ENCODE results near the gene B4GALT3. TPM values are rescaled to one million over a fixed set of nuclear protein-coding genes. Genes with fewer than 3 reads are reported as not detected.
A peak's percentile ranks its signal among the peaks of the same experiment; 100 is the strongest.

The B4GALT3 gene
- polyA plus RNA-seq, 1 donor from 2014 or later: 44.2 TPM

DNA sequence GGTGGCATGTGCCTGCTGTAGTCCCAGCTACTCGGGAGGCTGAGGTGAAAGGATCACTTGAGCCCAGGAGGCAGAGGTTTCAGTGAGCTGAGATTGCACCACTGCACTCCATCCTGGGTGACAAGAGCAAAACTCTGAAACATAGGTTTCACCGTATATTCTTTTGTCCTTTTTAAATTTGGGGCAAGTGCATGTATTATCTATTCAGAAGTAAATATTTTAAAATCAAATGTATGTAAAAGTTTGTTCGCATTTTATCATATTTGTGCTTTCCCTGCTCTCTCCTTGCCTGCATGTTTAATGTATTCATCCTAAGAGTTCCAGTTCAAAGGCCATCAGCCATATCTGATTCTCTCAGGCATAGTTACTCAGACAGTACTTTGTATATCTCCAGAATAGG is 31.5 kb downstream of the B4GALT3 start:
- Mint-ChIP-seq H3K27ac (no peak overlapping the region), H3K4me3 (no peak overlapping the region), H3K36me3 (no peaks in the 10 kb centered on the region), H3K4me1 (no peaks in the 10 kb centered on the region), H3K27me3 (no peaks in the 10 kb centered on the region), H3K9me3 (no peaks in the 10 kb centered on the region)

DNA sequence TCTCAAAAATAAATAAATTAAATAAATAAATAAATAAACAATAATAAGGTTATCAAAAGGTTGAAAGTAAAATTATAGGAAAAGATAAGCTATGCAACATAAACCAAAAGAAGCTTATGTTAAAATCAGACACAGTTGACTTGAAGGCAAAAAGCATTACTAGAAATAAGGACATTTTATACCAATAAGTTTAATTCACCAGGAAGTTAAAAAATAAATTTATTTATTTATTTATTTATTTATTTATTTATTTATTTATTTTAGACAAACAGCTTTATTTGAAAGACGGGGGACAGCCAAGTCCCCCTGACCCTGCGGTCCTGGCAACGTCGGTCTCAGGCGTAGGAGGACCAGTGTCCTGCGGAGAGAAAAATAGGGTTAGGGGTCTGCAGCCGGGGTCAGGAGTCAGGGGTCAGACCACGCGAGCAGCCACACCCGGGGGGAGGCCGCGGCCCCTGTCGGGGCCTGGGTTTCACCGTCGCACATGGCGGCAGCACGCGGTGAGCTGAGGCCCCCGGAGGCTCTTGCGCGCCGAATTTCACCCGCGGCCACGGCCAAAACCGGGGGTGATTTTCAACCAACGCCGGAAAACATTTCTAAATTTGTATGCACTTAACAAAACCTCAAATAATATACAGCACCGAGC is 36.4 kb downstream of the B4GALT3 start:
- H3K4me1 Mint-ChIP-seq: peaks cover 0 to 7% (median 5%) of the 10 kb centered on the region in 3 donors
- H3K27me3 Mint-ChIP-seq: no peaks in the 10 kb centered on the region
- H3K9me3 Mint-ChIP-seq: no peaks in the 10 kb centered on the region
- H3K27ac Mint-ChIP-seq: no peak overlapping the region
- no peaks in the 10 kb centered on the region for H3K36me3 Mint-ChIP-seq
- H3K4me3 Mint-ChIP-seq: no peak overlapping the region

DNA sequence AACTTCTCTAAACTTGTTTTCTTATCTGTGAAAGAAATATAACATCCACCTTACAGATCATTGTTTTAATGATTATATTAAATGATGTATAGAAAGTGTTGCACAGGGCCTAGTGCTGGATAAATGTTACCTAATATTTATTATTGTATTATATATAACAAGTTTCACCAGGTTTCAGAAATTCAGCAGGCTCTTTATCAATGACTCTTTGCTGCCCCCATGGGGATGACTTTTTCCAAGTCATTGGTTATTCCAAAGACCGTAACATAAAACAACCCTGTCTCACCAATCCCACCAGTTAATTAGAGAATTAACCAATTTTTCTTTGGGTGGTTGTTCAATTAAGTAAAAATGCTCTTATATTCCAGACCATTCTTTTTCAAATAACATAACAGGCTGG is 37.5 kb downstream of the B4GALT3 start:
- H3K4me1 Mint-ChIP-seq: peaks cover 2 to 7% (median 7%) of the 10 kb centered on the region in 3 donors
- peak overlapping the region in 1 of 4 donors; percentile 23 for H3K4me3 Mint-ChIP-seq
- no peaks in the 10 kb centered on the region for H3K36me3 Mint-ChIP-seq
- no peaks in the 10 kb centered on the region for H3K9me3 Mint-ChIP-seq
- no peaks in the 10 kb centered on the region for H3K27me3 Mint-ChIP-seq
- H3K27ac Mint-ChIP-seq: no peak overlapping the region

DNA sequence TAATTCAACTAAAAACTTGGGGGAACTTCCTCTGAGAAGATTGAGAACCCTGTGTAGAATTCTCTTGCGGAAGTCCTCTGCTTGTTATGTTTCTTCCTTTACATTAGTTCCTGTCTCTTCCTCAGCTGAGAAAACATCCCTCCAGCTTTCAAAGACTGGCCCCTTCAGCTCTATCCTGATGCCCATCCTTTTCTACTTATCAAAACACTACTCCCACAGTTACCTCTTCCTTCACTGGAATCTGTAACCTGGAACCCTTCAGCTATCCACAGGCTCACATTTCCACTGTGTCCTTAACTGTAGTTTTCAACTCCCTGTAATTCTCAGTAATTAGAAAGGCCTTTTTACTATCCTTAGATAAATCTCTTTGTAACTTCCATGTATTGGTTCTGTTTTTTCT is 38.9 kb downstream of the B4GALT3 start:
- no peaks in the 10 kb centered on the region for H3K9me3 Mint-ChIP-seq
- H3K4me3 Mint-ChIP-seq: peak overlapping the region in 1 of 4 donors; percentile 70
- peaks cover 2 to 7% (median 7%) of the 10 kb centered on the region in 3 donors for H3K4me1 Mint-ChIP-seq
- H3K27me3 Mint-ChIP-seq: no peaks in the 10 kb centered on the region
- H3K36me3 Mint-ChIP-seq: no peaks in the 10 kb centered on the region
- H3K27ac Mint-ChIP-seq: peak overlapping the region in 2 of 3 donors; percentile 32 to 52

DNA sequence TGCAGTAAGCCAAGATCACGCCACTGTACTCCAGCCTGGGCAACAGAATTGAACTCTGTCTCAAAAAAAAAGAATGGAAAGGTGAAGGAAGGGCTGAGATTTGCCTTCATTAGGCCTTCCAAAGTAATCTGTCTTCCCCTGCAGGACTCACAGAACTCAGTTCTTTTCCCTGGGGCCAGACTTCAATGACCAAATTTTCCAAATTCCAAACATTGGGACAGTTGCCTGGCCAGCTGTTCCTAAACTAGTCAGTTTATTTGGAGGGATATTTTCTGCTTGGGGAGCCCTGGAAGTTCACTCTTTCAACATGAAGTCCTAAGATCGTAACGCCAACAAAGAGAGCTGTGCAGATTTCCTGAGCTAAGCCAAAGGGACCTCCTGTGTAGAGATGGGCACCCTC is 39.4 kb downstream of the B4GALT3 start:
- no peaks in the 10 kb centered on the region for H3K27me3 Mint-ChIP-seq
- H3K4me1 Mint-ChIP-seq: peaks cover 2 to 7% (median 7%) of the 10 kb centered on the region in 3 donors
- no peaks in the 10 kb centered on the region for H3K36me3 Mint-ChIP-seq
- H3K9me3 Mint-ChIP-seq: no peaks in the 10 kb centered on the region
- H3K4me3 Mint-ChIP-seq: peak overlapping the region in 1 of 4 donors; percentile 70
- H3K27ac Mint-ChIP-seq: peak overlapping the region in 1 of 3 donors; percentile 32

DNA sequence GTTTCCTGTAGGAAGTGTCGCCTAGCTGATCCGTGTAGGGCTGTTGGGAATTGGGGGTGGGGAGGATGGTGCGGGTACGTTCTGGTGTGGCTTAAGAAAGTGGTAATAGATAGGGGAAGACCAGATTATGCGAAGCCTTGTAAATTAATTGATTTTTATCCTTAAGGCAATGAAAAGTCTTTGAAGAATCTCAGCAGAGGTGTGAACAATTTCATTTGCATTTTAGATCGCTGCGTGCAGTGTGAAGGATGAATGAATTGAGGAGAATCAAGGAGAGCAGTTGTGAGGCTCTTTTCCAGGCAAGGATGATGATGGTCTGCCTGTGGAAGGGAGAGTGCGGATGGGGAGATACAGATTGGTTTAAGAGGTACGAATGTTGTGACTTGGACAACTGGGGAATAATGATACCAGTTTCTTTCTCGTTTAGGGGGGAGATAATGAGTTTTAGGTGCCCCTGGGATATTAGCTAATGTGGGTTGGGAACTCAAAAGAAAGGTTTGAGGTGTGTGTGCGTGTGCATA is 44.0 kb downstream of the B4GALT3 start:
- Mint-ChIP-seq H3K9me3 (no peaks in the 10 kb centered on the region), H3K27me3 (no peaks in the 10 kb centered on the region), H3K4me1 (peaks cover 17 to 24% (median 18%) of the 10 kb centered on the region in 3 donors), H3K4me3 (no peak overlapping the region), H3K27ac (no peak overlapping the region), H3K36me3 (peaks cover 5% of the 10 kb centered on the region)

DNA sequence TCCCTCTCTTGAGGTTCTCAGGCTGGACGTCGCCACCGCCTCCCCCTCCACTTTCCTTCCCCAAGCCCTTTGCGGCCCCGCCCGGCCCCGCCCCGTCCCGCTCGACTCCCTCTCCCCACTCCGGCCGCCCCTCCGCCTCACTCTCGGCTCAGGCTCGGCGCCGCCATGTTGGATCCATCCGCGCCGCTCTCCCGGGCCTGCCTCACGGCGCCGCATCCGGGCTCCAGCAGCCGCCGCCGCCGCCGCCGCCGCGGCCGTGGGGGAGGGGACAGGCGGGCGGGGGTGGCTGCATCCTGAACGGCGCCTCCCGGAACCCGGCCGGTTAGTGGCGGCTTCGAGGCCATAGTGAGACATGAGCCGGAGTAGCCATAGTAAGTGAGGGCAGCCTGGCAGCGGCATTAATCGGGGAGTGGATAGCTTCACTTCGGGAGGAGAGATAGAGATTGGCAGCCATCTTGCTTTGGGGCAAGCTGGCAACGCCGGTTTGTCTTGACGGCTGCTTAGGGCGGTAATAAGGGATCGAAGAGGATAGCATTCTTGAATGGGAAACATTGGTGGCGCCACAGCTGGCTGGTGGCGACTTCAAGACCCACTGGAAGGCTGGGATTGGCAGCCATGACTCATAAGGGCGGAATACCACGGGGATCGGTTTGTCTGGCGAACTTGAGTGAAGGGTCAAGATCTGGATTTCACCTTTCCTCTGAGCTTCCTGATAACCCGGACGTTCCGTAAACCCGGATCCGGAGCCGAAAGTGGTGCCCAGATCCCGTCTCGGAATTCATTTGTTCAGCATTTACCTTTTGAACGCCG is 44.7 kb downstream of the B4GALT3 start, which contains the start of gene DEDD:
DEDD (minus strand) TSS at position 258 of the 810 bp plus-strand sequence. CDS start 8,205 bp downstream, outside the sequence.
- peaks cover 16 to 29% (median 17%) of the 10 kb centered on the region in 3 donors for H3K4me1 Mint-ChIP-seq
- peak within 1 kb of the TSS in 2 of 3 donors; percentile 83 to 92 for H3K27ac Mint-ChIP-seq
- H3K27me3 Mint-ChIP-seq: no peaks in the 10 kb centered on the region
- no peaks in the 10 kb centered on the region for H3K9me3 Mint-ChIP-seq
- H3K4me3 Mint-ChIP-seq: peak within 1 kb of the TSS in 1 of 4 donors; percentile 84
- H3K36me3 Mint-ChIP-seq: peaks cover 5% of the 10 kb centered on the region

DNA sequence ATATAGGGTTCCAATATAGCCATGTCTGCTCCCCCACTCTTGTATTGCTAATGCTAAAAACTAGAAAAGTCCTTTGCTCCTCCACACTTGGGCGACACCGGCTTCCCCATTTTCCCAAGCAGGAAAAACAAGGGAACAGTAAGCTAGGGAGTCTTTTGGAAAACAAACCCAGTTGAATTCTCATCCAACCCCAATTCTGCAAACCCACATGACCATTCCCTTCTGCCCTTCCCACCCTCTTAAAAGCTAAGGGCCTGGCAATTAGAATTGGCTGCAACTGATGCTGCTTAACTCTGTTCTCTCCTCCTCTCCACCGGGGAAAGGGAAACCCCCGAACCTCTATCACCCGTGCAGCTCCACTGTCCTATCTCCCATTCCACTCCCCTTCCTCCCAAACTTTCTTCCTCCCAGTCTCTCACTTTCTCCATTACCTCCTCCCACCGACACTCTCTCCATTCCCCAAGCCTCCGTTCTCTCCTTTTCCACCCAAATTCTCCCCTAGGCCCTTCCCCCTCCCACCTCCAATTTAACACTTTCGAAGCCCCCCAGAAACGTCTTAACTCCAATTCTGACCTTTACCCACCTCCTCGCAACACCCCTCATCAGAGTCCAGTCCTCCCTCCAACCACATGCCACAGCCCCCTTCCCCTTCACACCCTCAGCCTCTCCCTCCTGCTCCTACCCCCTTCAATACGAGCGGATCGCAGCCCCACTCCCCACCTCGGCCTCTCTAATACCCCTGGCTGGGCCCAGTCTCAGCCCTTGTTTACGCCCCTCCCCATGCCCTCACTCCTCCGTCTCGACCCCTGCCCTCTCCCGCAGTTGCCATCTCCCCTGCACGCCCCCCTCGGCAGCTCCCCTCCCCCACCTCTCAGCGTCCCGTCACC is 45.5 kb downstream of the B4GALT3 start:
- H3K4me1 Mint-ChIP-seq: peaks cover 16 to 34% (median 20%) of the 10 kb centered on the region in 3 donors
- H3K9me3 Mint-ChIP-seq: no peaks in the 10 kb centered on the region
- peaks cover 5% of the 10 kb centered on the region for H3K36me3 Mint-ChIP-seq
- H3K27me3 Mint-ChIP-seq: no peaks in the 10 kb centered on the region
- peak overlapping the region in 1 of 4 donors; percentile 84 for H3K4me3 Mint-ChIP-seq
- H3K27ac Mint-ChIP-seq: peak overlapping the region in 2 of 3 donors; percentile 83 to 92

DNA sequence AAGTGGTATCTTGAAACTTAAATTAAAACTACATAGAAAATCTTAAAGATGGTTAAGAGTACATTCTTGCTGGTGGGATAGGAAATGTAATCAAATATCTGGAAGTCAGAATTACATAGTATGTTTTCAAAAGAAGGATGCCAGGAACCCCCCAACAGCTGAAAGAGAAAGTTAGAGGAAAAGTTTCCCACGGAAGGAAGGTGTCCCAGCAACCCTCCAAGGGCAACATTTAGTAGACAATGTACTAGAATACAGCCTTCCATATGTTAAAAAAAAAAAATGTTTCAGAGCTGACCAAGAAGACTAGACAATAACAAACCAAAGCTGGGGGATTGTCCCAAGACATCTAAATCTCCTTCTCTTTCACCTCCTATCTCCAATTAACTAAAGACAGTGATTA is 47.0 kb downstream of the B4GALT3 start:
- Mint-ChIP-seq H3K27ac (peak overlapping the region in 2 of 3 donors; percentile 26 to 92), H3K36me3 (peaks cover 8% of the 10 kb centered on the region), H3K9me3 (no peaks in the 10 kb centered on the region), H3K27me3 (no peaks in the 10 kb centered on the region), H3K4me3 (peak overlapping the region in 3 of 4 donors; percentile 3 to 84 (median 27)), H3K4me1 (peaks cover 16 to 37% (median 18%) of the 10 kb centered on the region in 3 donors)

DNA sequence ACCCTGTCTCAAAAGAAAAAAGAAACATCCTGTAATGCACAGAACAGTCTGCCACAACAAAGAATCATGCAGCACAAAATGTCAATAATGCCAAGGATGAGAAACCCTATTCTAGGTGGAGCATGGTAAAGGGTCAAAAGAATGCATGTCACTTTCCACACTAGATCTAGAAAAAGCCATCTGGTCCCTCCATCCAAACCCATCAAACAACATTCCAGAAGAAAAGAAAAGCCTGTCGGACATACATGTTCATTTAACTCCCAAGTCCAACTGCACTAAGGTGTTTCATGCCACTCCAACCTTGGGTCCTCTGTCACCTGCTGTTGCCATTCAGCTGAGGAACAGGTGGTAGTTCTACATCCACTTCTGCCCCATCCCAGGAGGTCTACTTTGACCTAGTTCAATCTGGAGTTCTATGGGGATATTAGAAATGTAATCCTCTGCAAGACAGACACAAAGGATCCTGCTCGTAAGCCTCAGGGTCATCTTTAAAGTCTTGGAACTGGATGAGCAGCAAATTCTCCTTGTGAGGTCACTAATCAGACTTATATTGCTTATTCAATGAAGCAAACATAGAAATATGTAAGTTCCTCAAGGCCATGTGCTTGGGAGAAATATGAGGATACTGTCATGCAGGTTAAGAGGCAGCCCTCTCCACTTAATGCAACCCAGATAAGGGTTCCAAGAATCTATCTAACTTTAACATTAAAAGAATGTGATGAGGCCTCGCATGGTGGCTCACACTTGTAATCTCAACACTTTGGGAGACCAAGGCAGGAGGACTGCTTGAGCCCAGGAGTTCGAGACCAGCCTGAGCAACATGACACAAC is 48.5 kb downstream of the B4GALT3 start:
- no peak overlapping the region for H3K27ac Mint-ChIP-seq
- peaks cover 16 to 35% (median 16%) of the 10 kb centered on the region in 3 donors for H3K4me1 Mint-ChIP-seq

DNA sequence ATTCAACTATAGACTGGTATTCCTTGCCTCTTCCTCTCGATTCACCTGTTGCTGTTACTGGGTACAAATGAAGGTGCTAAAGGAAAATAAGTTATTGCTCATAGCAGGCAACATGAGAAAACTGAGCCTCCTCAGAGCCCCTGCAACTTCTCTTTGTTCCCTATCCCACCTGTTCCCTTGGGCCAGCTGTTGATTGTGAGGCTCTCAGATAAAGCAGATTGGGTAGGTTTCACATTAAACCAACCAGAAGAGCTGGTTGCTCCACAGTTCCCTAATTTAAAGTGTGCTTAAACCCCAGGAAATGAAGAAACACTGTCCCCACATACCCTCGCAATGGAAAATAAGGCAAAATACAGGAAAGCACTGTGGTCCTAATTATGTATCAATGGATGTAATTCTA is 49.7 kb downstream of the B4GALT3 start:
- Mint-ChIP-seq H3K4me3 (peak overlapping the region in 1 of 4 donors; percentile 42), H3K27ac (peak overlapping the region in 2 of 3 donors; percentile 54 to 67), H3K9me3 (no peaks in the 10 kb centered on the region), H3K4me1 (peaks cover 16 to 35% (median 16%) of the 10 kb centered on the region in 3 donors), H3K36me3 (peaks cover 8% of the 10 kb centered on the region), H3K27me3 (no peaks in the 10 kb centered on the region)

More for the DNA sequence above, 48.5 kb downstream of the B4GALT3 start:
- no peaks in the 10 kb centered on the region for H3K27me3 Mint-ChIP-seq
- H3K36me3 Mint-ChIP-seq: peaks cover 8% of the 10 kb centered on the region
- no peaks in the 10 kb centered on the region for H3K9me3 Mint-ChIP-seq
- peak overlapping the region in 2 of 4 donors; percentile 22 to 42 for H3K4me3 Mint-ChIP-seq

DNA sequence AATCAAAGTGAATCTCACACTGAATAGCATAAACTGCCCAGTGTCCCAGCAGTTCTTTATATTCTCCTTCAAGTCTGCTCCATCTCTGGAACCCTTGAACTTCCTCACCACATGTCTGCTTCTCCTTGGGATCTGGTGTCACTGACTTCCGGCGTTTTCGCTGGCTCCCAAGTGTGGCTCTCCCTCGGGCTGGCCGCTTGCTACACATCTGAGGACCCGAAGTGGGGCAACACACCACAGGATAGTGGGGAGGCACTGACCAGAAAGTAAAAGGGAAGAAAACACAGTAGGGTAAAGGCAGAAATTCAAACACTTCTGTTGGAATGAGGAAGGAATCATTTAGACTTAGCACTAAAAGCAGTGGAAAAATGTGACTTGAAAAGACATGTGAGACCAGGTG is 54.3 kb downstream of the B4GALT3 start:
- no peaks in the 10 kb centered on the region for H3K9me3 Mint-ChIP-seq
- H3K36me3 Mint-ChIP-seq: peaks cover 4% of the 10 kb centered on the region
- H3K4me3 Mint-ChIP-seq: peak overlapping the region in 2 of 4 donors; percentile 12 to 15
- peaks cover 11 to 40% (median 30%) of the 10 kb centered on the region in 3 donors for H3K4me1 Mint-ChIP-seq
- peak overlapping the region in 2 of 3 donors; percentile 50 to 75 for H3K27ac Mint-ChIP-seq
- no peaks in the 10 kb centered on the region for H3K27me3 Mint-ChIP-seq

DNA sequence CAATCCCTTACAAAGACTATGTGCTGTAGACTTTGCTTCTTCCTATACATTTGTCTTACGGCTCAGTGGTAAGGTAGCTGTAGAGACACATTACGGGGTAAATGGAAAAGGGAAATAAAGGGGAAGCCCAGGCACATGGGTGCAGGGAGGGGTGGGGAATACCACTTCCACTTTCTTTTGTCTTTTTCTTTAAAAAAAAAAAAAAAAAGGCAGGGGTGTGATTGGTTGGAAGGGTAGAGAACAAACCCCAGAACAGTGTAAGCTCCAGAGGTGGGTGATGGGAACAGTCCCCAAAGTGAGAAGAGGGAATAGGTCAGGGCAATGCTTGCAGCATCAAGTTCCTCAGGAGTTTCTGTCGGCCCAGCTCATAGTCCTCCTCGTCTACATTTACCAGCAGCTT is 55.5 kb downstream of the B4GALT3 start:
- peaks cover 4% of the 10 kb centered on the region for H3K36me3 Mint-ChIP-seq
- no peaks in the 10 kb centered on the region for H3K9me3 Mint-ChIP-seq
- peaks cover 21 to 35% (median 35%) of the 10 kb centered on the region in 3 donors for H3K4me1 Mint-ChIP-seq
- no peaks in the 10 kb centered on the region for H3K27me3 Mint-ChIP-seq
- H3K27ac Mint-ChIP-seq: peak overlapping the region; percentile 64 to 75 (median 64)
- H3K4me3 Mint-ChIP-seq: peak overlapping the region in 2 of 4 donors; percentile 49 to 61
